Adrenal gland (tissue), 12 donors: ENCODE results near the gene BBS9. TPM values are rescaled to one million over a fixed set of nuclear protein-coding genes. Genes with fewer than 3 reads are reported as not detected.

Source experiments
- DNase-seq, 7 donors: peaks; one replicate each; pipeline ENCODE4 v3.0.0-alpha.2; 2019 to 2020
- H3K27ac ChIP-seq, 5 donors: fragments of 200-600 bp; sonication (generic) in 4 of 5; 1 replicate in 3 of 5; 2 replicates in 2 of 5; pipeline versions ENCODE4 v1.5.1 to v1.8.0; 2016 to 2020; ENCODE audit warnings: mild to moderate bottlenecking in 1 of 5
- H3K27me3 ChIP-seq: fragments of 200-600 bp; 2 replicates; pipeline ENCODE4 v1.8.0; 2021
- H3K36me3 ChIP-seq, 2 donors: fragments of 200-600 bp; replicated peaks in 1 of 2; 1 replicate in 1 of 2; 2 replicates in 1 of 2; pipeline versions ENCODE4 v1.5.1 to v1.8.0; 2018 to 2022
- H3K4me1 ChIP-seq, 2 donors: fragments of 200-600 bp; replicated peaks in 1 of 2; 1 replicate in 1 of 2; 2 replicates in 1 of 2; pipeline versions ENCODE4 v1.5.1 to v1.8.0; 2018 to 2021
- H3K4me3 ChIP-seq, 4 donors: fragments of 200-600 bp; sonication (generic) in 3 of 4; one replicate each; pipeline ENCODE4 v1.5.1; 2016 to 2018
- H3K9me3 ChIP-seq, 3 donors: fragments of 200-600 bp; sonication (generic) in 1 of 3; replicated peaks in 1 of 3; 1 replicate in 2 of 3; 2 replicates in 1 of 3; pipeline versions ENCODE4 v1.5.1 to v1.8.0; 2016 to 2021
- POLR2A ChIP-seq, 2 donors: fragments of 450-650 bp; IDR thresholded peaks; one replicate each; pipeline ENCODE4 v1.6.1; 2017; ENCODE audit warnings: antibody characterized with exemption in 2 of 2, mild to moderate bottlenecking in 2 of 2, moderate library complexity in 1 of 2
- WGBS, 4 donors: extraction: QIAGEN DNeasy Blood & Tissue Kit in 2 of 4; methylation state at CpG; one replicate each; pipeline versions ENCODE4 v1.1.5 to v1.1.7; 2013 to 2017; 5-methylcytosine and 5-hydroxymethylcytosine counted together
- intact Hi-C, 2 donors: fragments of 100-400 bp; cut with DNase I; formaldehyde crosslinking; loops; one replicate each; pipeline versions ENCODE4 v1.14.1 to v1.15.0; 2022 to 2023
- polyA plus RNA-seq, 3 donors: library from polyadenylated mRNA; stranded (reverse); fragments of 200-250 nt in 2 of 3; fragments of 350-450 nt in 1 of 3; fragmentation: Illumina TruSeq in 1 of 3; extraction: RNeasy Lipid Tissue Mini Kit (QIAGEN cat#74804) in 1 of 3; gene quantifications; one replicate each; pipeline ENCODE4 v1.2.3, GENCODE V29; 2013 to 2014
- total RNA-seq, 9 donors: library from RNA; depleted of rRNA in 4 of 9; stranded (reverse); fragments of >200 nt in 4 of 9; fragments of 120-200 nt in 1 of 9; fragmentation: NEBNext Ultra II Directional in 1 of 9; extraction: Animal tissue kit (Norgen Biotek cat#: 25700) in 1 of 9; gene quantifications; one replicate each; pipeline versions ENCODE4 v1.1.0 to v1.2.4, GENCODE V29; 2013 to 2023
- TF ChIP-seq, protein P1 (sequence below), 6 experiments: fragments of 450-650 bp in 4 of 6; fragments of 200-600 bp in 2 of 6; sonication (generic) in 1 of 6; IDR thresholded peaks; 1 replicate in 5 of 6; 2 replicates in 1 of 6; pipeline versions ENCODE4 v1.5.1 to v1.8.0; 2016 to 2021; ENCODE audit warnings: antibody characterized with exemption in 6 of 6, mild to moderate bottlenecking in 2 of 6, moderate library complexity in 1 of 6
- donor health status: healthy with polysubstance abuse.
- donor health status: Bipolar disorder and iron deficiency.
- donor health status: DM: yes; HTN: yes; CAD: no.
- donor health status: DM: no; HTN: no; CAD: no.
- donor health status: DM: no; HTN: no; CAD: no.
- donor health status: DM: yes; HTN: yes; CAD: no.

Gene BBS9
- total and polyA plus RNA-seq, 12 donors = 5.6 to 39.4 (median 21.7) TPM

DNA sequence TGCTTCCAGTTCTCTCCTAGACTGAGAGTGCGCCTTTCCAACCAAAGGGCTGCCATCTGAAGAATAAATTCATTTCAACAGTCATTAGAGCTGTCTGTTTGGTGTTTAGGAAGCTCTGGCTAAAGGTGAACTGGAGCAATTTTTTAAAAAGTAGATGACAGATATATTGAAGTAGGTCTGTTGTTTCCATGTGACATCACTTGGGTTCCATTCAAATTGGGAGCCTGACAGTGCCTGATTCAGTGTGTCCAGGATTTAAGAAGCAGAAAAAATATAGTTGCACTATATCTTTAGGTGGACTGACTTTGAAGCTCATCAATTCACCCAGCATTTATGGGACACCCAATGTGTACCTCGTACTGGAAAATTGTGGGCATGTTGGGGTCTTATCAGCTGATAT, 367.7 kb downstream of the BBS9 start:
- no peak for TF ChIP-seq POLR2A (IDR thresholded peaks at IDR 0.05)
- TF ChIP-seq, protein P1, sequence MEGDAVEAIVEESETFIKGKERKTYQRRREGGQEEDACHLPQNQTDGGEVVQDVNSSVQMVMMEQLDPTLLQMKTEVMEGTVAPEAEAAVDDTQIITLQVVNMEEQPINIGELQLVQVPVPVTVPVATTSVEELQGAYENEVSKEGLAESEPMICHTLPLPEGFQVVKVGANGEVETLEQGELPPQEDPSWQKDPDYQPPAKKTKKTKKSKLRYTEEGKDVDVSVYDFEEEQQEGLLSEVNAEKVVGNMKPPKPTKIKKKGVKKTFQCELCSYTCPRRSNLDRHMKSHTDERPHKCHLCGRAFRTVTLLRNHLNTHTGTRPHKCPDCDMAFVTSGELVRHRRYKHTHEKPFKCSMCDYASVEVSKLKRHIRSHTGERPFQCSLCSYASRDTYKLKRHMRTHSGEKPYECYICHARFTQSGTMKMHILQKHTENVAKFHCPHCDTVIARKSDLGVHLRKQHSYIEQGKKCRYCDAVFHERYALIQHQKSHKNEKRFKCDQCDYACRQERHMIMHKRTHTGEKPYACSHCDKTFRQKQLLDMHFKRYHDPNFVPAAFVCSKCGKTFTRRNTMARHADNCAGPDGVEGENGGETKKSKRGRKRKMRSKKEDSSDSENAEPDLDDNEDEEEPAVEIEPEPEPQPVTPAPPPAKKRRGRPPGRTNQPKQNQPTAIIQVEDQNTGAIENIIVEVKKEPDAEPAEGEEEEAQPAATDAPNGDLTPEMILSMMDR (IDR thresholded peaks at IDR 0.05) = no peak
- Histone ChIP-seq H3K9me3 (no peaks in the 10 kb centered on the region), H3K27ac (no peak overlapping the region), H3K4me3 (no peak overlapping the region), H3K36me3 (no peaks in the 10 kb centered on the region), H3K4me1 (no peaks in the 10 kb centered on the region), H3K27me3 (no peaks in the 10 kb centered on the region)
- WGBS, 4 donors = 91 to 98% (median 96%) methylated on average over 2 of the region's 2 CpGs
- DNase-seq = no peak
- intact Hi-C loops = no loop called here

DNA sequence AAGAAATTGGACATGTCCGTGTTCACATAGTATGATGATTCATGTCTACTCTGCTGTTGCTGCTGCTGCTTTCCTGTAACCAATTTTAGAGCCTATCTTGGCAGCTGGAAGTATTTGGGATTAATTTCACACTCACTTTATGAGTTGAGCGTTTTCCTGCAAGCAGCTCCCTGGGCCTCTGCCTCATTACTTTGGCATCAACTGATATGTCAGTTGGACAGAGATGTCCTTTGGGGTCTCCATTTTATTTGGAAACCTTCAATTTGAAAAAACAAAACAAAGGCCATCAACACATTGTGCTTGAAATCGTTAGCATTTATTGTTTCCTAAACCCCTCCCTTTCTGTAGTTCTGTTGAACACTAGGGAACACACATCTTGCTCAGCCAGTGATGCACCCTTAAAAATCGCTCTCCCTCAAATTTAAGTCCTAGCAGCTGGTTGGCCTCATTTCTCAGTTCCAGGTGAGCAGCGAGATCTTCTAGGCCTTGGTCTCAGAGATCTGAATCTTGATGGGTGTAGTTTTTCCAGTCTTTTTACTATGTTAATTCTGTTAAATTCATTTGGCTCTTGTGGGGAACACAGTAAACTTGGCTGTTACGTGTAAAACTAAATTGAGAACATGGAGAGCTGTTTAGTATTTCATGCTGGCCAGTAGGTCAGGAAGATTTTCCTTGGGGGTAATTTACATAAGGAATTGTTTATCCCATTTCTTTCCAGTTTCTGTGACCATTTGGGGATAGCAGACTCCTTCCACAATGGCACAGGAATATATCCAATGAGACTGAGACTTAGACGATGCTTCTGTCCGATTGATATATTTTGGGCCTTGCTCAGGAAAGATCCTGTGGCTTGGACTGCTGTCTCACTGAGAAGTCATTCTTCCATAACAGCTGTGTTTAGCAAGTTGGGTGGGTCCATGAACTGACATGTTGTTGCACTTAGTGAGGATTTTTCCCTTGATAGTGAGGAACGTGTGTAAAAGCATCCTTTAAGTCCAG, 371.6 kb downstream of the BBS9 start:
- Histone ChIP-seq H3K9me3 (no peaks in the 10 kb centered on the region), H3K27ac (no peak overlapping the region), H3K4me1 (no peaks in the 10 kb centered on the region), H3K4me3 (no peak overlapping the region), H3K27me3 (no peaks in the 10 kb centered on the region), H3K36me3 (no peaks in the 10 kb centered on the region)
- DNase-seq = no peak
- intact Hi-C loops = no loop called here
- TF ChIP-seq POLR2A (IDR thresholded peaks at IDR 0.05) = no peak
- TF ChIP-seq, protein P1 (IDR thresholded peaks at IDR 0.05) = no peak
- 83 to 94% (median 92%) methylated on average over 9 of the region's 9 CpGs for WGBS, 4 donors

DNA sequence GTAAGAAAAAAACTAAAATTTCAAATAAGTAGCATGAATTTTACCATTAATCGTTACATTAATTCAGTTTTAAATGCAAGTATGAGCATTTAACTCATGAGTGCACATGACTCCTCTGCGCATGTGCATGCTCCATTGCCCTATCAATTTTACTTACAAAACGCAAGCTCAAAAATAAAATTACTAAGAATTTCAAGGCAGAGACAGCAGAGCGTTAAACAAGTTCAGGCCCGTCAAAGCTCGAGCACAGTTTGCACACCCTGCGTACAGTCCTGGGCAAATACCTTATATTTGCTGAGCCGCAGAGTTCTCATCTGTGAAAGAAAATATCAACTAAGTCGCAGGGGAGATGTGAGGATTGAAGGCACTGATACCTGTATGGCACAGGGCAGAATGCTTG, 373.6 kb downstream of the BBS9 start:
- H3K36me3 ChIP-seq = no peaks in the 10 kb centered on the region

DNA sequence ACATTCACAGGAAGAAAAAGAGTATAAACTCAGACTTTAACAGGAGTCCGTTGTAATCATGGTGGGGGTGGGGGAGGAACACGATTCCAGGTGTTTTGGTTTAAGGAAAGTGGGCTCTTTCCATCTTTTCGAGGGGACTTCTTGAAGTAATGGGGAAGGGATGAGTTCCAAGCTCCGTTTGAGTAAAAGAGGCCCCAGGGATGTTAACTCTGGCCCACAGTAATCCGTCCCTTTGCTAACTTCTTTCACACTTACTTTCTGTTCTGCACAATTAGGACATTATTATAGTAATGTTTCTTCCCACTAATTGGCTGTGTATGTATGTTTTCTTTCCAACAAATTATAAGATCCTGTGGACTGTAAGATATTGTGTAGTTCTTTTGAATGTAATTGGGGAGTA, 374.4 kb downstream of the BBS9 start:
- WGBS, 4 donors = 73 to 95% (median 86%) methylated on average over 5 of the region's 5 CpGs
- no peaks in the 10 kb centered on the region for H3K9me3 ChIP-seq
- intact Hi-C loops = no loop called here

More for the DNA sequence above, 373.6 kb downstream of the BBS9 start:
- no peak for DNase-seq
- H3K27ac ChIP-seq = no peak overlapping the region
- H3K4me1 ChIP-seq = no peaks in the 10 kb centered on the region
- intact Hi-C loops = no loop called here
- WGBS, 4 donors = 96 to 97% (median 97%) methylated on average over 9 of the region's 9 CpGs
- H3K4me3 ChIP-seq = no peak overlapping the region
- H3K27me3 ChIP-seq = no peaks in the 10 kb centered on the region
- no peak for TF ChIP-seq POLR2A (IDR thresholded peaks at IDR 0.05)
- TF ChIP-seq, protein P1 (IDR thresholded peaks at IDR 0.05) = no peak
- no peaks in the 10 kb centered on the region for H3K9me3 ChIP-seq

More for the DNA sequence above, 374.4 kb downstream of the BBS9 start:
- Histone ChIP-seq H3K27me3 (no peaks in the 10 kb centered on the region), H3K27ac (no peak overlapping the region), H3K4me1 (no peaks in the 10 kb centered on the region), H3K36me3 (no peaks in the 10 kb centered on the region), H3K4me3 (no peak overlapping the region)
- TF ChIP-seq POLR2A (IDR thresholded peaks at IDR 0.05) = no peak
- TF ChIP-seq, protein P1 (IDR thresholded peaks at IDR 0.05) = no peak
- no peak for DNase-seq
